OCI-LY7 (cell line): ENCODE measurements around the gene TRABD2B. TPM values are rescaled to one million over a fixed set of nuclear protein-coding genes. Genes with fewer than 3 reads are reported as not detected.

ENCODE experiments used
- BruUV-seq: library from RNA; stranded (reverse); fragments of 400-500 nt; replicated peaks from 2 replicates; lab custom pipeline; 2021; lab: Mats Ljungman, UMichigan
- CTCF ChIA-PET: fragments of 300-600 bp; sonication (Branson Sonifier 250); formaldehyde crosslinking; loops from one replicate; lab custom pipeline; 2022; ENCODE audit warnings: antibody characterized with exemption; ENCODE audit not compliant: unreplicated experiment; lab: Charles Lee
- POLR2A ChIA-PET: fragments of 300-600 bp; sonication (Branson Sonifier 250); formaldehyde crosslinking; loops from one replicate; lab custom pipeline; 2022; ENCODE audit warnings: antibody characterized with exemption; lab: Charles Lee
- DNase-seq: peaks from one replicate; pipeline ENCODE4 v3.0.0-alpha.2; 2015; ENCODE audit warnings: low spot score
- H2AFZ ChIP-seq: fragments of 200-600 bp; sonication (generic), shearing (Covaris generic); 2 replicates; pipeline ENCODE4 v1.6.1; 2014; ENCODE audit warnings: mild to moderate bottlenecking, antibody characterized with exemption, low read length, moderate library complexity
- H3K27ac ChIP-seq: fragments of 200-600 bp; sonication (generic); 2 replicates; pipeline ENCODE4 v1.5.1; 2014; ENCODE audit warnings: mixed run types, low read depth, mild to moderate bottlenecking, moderate library complexity, low read length, inconsistent platforms; ENCODE audit not compliant: poor library complexity, severe bottlenecking
- H3K36me3 ChIP-seq: fragments of 200-600 bp; sonication (generic); 2 replicates; pipeline ENCODE4 v1.6.1; 2014; ENCODE audit warnings: mild to moderate bottlenecking, antibody characterized with exemption, low read length, moderate library complexity, mixed read lengths; ENCODE audit not compliant: insufficient read depth
- H3K4me1 ChIP-seq: fragments of 200-600 bp; sonication (generic); 2 replicates; pipeline ENCODE4 v1.5.1; 2014; ENCODE audit warnings: mild to moderate bottlenecking, low read length; ENCODE audit not compliant: insufficient read depth, poor library complexity, severe bottlenecking
- H3K4me2 ChIP-seq: fragments of 200-600 bp; sonication (generic); 2 replicates; pipeline ENCODE4 v1.6.1; 2014; ENCODE audit warnings: mild to moderate bottlenecking, low read length
- H3K4me3 ChIP-seq: fragments of 200-600 bp; sonication (generic); 2 replicates; pipeline ENCODE4 v1.5.1; 2014; ENCODE audit warnings: mild to moderate bottlenecking, low read depth, low read length; ENCODE audit not compliant: poor library complexity, severe bottlenecking
- H3K79me2 ChIP-seq: fragments of 200-600 bp; sonication (generic); 2 replicates; pipeline ENCODE4 v1.6.1; 2016; ENCODE audit warnings: low read depth, mild to moderate bottlenecking, low read length, moderate library complexity, mixed read lengths; ENCODE audit not compliant: insufficient read depth
- H3K9me2 ChIP-seq: fragments of 200-600 bp; sonication (generic); 2 replicates; pipeline ENCODE4 v1.6.1; 2016; ENCODE audit warnings: mild to moderate bottlenecking, low read length, mixed read lengths; ENCODE audit not compliant: insufficient read depth
- H3K9me3 ChIP-seq: fragments of 200-600 bp; sonication (generic); 2 replicates; pipeline ENCODE4 v1.6.1; 2014; ENCODE audit warnings: mild to moderate bottlenecking, mixed run types, low read length, mixed read lengths
- H4K20me1 ChIP-seq: fragments of 200-600 bp; sonication (generic); 2 replicates; pipeline ENCODE4 v1.6.1; 2014; ENCODE audit warnings: mild to moderate bottlenecking, antibody characterized with exemption, low read length, moderate library complexity, mixed read lengths; ENCODE audit not compliant: insufficient read depth
- CTCF ChIP-seq: fragments of 200-600 bp; sonication (generic); conservative IDR thresholded peaks from 2 replicates; pipeline ENCODE4 v1.5.1; 2014; ENCODE audit warnings: mild to moderate bottlenecking, antibody characterized with exemption, low read length, moderate library complexity, mixed read lengths
- EZH2phosphoT487 ChIP-seq: fragments of 200-600 bp; sonication (generic); IDR thresholded peaks from 2 replicates; pipeline ENCODE4 v1.6.1; 2018; ENCODE audit warnings: low read depth, borderline replicate concordance, mild to moderate bottlenecking, mixed run types, antibody characterized with exemption, low read length, moderate library complexity, mixed read lengths
- intact Hi-C: fragments of 100-400 bp; cut with micrococcal nuclease; formaldehyde crosslinking; loops from one replicate; pipeline ENCODE4 v1.10.0; 2022; ENCODE audit not compliant: unreplicated experiment
- total RNA-seq, 2 experiments: library from RNA; depleted of rRNA in 1 of 2; stranded (reverse); fragments of >200 nt in 1 of 2; shearing (Covaris generic) in 1 of 2; gene quantifications; 2 replicates each; pipeline ENCODE4 v1.2.3, GENCODE V29; 2014 to 2022

Gene TRABD2B
- total RNA-seq, 2 experiments from 2014 or later = not detected

GRCh38 chr1:47993416-47993740 is 3.8 kb downstream of the TRABD2B start:
- H2AFZ ChIP-seq = no peak overlapping the region
- no peaks in the 10 kb centered on the region for H3K9me3 ChIP-seq
- H3K79me2 ChIP-seq = no peaks in the 10 kb centered on the region
- ChIA-PET CTCF (no interaction called here), POLR2A (no interaction called here)
- H3K4me2 ChIP-seq = no peak overlapping the region
- no peaks in the 10 kb centered on the region for H3K9me2 ChIP-seq
- no TSS peak for BruUV-seq
- no peak for DNase-seq
- no peak for TF ChIP-seq EZH2phosphoT487
- no peaks in the 10 kb centered on the region for H3K36me3 ChIP-seq
- H3K4me1 ChIP-seq = no peaks in the 10 kb centered on the region
- intact Hi-C loops = no loop called here
- no peak overlapping the region for H3K4me3 ChIP-seq
- no peaks in the 10 kb centered on the region; the same call in 1 of the 2 replicates for H4K20me1 ChIP-seq
- no peak overlapping the region for H3K27ac ChIP-seq

GRCh38 chr1:47992720-47993415 is 4.3 kb downstream of the TRABD2B start:
- no peak overlapping the region for H3K4me3 ChIP-seq
- no TSS peak for BruUV-seq

GRCh38 chr1:47991673-47992072 is 5.5 kb downstream of the TRABD2B start:
- Histone ChIP-seq H3K4me3 (no peak overlapping the region), H3K4me2 (no peak overlapping the region), H2AFZ (no peak overlapping the region), H4K20me1 (no peaks in the 10 kb centered on the region; the same call in 1 of the 2 replicates), H3K36me3 (no peaks in the 10 kb centered on the region), H3K9me2 (no peaks in the 10 kb centered on the region), H3K79me2 (no peaks in the 10 kb centered on the region), H3K27ac (no peak overlapping the region), H3K9me3 (no peaks in the 10 kb centered on the region), H3K4me1 (no peaks in the 10 kb centered on the region)
- ChIA-PET CTCF (no interaction called here), POLR2A (no interaction called here)
- intact Hi-C loops = no loop called here
- TF ChIP-seq CTCF (no peak), EZH2phosphoT487 (no peak)
- BruUV-seq = no TSS peak
- DNase-seq = no peak

More at GRCh38 chr1:47992720-47993415, 4.3 kb downstream of the TRABD2B start:
- Histone ChIP-seq H2AFZ (no peak overlapping the region), H3K36me3 (no peaks in the 10 kb centered on the region), H3K4me2 (no peak overlapping the region), H3K79me2 (no peaks in the 10 kb centered on the region), H3K4me1 (no peaks in the 10 kb centered on the region), H3K9me2 (no peaks in the 10 kb centered on the region), H3K9me3 (no peaks in the 10 kb centered on the region), H4K20me1 (no peaks in the 10 kb centered on the region; the same call in 1 of the 2 replicates), H3K27ac (no peak overlapping the region)
- ChIA-PET POLR2A (no interaction called here), CTCF (no interaction called here)
- TF ChIP-seq CTCF (no peak), EZH2phosphoT487 (no peak)
- intact Hi-C loops = no loop called here
- DNase-seq = no peak
